T-helper 1 cell treated with Interleukin-12 subunit alpha and Interleukin-12 subunit beta and Interleukin-4 antibody, amounts not matched to agents 30 μg/mL and 1 μg/mL, for 36 hours (primary cell): ENCODE results near the gene MPC2.

Experiments
- H3K27ac Mint-ChIP-seq: one replicate; pipeline ENCODE4 v1.8.0; 2021; ENCODE audit warnings: mild to moderate bottlenecking, mixed read lengths
- H3K27me3 Mint-ChIP-seq: one replicate; pipeline ENCODE4 v1.8.0; 2021; ENCODE audit warnings: low read depth, mixed read lengths
- H3K36me3 Mint-ChIP-seq: one replicate; pipeline ENCODE4 v1.8.0; 2021; ENCODE audit warnings: low read depth, mixed read lengths
- H3K4me1 Mint-ChIP-seq: one replicate; pipeline ENCODE4 v1.8.0; 2021; ENCODE audit warnings: low read depth, mixed read lengths
- H3K4me3 Mint-ChIP-seq: one replicate; pipeline ENCODE4 v1.8.0; 2021; ENCODE audit warnings: mild to moderate bottlenecking, moderate library complexity, mixed read lengths
- H3K9me3 Mint-ChIP-seq: one replicate; pipeline ENCODE4 v1.8.0; 2021; ENCODE audit warnings: mixed read lengths

Gene MPC2

DNA sequence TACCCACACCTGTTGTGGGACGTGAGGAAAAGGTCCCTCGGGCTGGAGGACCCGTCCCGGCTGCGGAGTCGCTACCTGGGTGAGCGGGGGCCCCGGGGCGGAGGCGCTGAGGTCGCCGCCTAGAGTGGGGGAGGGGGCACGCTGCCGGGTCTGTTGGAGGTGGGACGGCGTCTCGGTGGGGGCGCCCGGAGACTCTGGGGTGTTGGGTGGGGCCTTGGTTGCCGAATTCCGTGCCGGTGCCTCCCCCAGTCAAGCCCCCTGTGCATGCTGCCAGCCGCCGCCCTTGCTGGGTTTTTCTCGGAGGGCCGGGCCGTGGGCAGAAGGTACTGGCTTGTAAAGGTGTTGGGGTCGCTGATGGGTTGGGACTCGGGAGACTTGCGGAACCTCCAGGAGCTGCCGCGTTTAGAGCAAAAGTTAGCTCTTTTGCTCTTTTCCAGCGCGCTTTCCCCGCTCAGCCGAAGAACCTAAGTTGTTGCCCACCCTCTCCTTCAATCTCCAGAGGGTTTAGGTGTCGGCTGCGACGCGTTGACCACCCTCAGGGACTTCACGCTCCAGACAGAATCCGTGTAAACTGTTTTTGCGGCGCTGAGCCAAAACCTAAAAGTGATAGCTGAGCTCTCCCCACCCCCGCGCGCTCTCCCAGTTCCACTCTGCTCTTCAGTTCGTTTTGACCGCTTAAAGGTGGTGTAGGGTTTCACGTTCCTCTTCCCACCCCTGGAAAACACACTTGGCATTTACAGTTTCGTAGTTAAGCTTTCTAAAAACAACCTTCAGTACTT is at the start of gene MPC2:
MPC2 (minus strand) TSS at position 143 of the 779 bp plus-strand sequence. CDS start 1,231 bp downstream, outside the sequence.
- Mint-ChIP-seq H3K4me1 (peaks cover 26% of the 10 kb centered on the region), H3K27me3 (no peaks in the 10 kb centered on the region), H3K27ac (peak within 1 kb of the TSS; percentile 98), H3K9me3 (no peaks in the 10 kb centered on the region), H3K4me3 (peak within 1 kb of the TSS; percentile 96), H3K36me3 (peaks cover 7% of the 10 kb centered on the region)

DNA sequence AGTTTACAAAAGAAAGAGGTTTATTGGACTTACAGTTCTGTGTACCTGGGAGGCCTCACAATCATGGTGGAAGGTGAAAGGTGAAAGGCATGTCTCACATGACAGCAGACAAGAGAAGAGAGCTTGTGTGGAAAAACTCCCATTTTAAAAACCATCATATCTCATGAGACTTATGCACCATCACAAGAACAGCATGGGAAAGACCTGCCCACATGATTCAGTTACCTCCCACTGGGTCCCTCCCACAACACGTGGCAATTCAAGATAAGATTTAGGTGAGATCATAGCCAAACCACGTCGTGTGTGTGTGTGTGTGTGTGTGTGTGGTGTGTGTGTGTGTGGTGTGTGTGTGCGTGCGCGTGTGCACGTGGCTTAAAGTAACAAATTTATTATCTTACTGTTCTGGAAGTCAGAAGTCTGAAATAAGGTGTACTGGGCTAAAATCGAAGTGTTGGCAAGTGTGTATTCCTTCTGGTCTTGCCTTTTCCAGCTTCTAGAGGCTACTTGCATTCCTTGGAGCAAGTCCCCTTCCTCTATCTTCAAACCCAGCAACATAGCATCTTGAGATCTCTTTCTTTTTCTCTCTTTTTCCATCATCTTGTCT is 48.1 kb upstream of the MPC2 start:
- Mint-ChIP-seq H3K36me3 (peaks cover 15% of the 10 kb centered on the region), H3K27ac (no peak overlapping the region), H3K9me3 (no peaks in the 10 kb centered on the region), H3K4me3 (no peak overlapping the region), H3K27me3 (no peaks in the 10 kb centered on the region), H3K4me1 (peaks cover 7% of the 10 kb centered on the region)

DNA sequence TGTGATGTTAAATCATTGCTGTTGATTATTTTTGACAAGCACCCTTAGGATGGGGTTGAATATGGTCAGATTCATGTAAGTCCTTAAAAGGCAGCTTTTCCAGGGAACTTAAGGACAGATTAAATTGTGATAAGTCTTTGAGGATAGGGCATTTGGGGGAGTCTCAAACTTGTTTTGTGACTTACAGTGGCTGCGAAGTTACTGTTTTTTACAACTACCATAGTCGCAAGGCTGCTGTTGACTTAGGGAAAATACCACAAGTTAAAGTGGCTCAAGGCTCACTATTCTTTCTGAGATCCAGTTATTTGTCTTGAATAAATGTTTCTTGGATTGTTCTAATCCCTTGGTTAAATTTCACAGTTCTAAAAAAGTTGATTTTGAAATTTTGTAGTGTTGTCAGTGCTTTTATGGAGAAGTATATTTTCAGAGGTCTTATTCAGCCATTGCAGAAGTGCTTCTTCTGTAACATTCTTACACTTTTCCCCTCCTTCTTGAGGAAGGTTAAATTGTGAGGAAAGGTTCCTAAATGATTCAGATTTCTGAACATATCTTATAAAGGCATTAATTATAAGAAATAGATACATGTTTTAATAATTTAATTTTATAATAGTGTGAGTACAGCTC is 47.0 kb upstream of the MPC2 start:
- H3K27me3 Mint-ChIP-seq = no peaks in the 10 kb centered on the region

DNA sequence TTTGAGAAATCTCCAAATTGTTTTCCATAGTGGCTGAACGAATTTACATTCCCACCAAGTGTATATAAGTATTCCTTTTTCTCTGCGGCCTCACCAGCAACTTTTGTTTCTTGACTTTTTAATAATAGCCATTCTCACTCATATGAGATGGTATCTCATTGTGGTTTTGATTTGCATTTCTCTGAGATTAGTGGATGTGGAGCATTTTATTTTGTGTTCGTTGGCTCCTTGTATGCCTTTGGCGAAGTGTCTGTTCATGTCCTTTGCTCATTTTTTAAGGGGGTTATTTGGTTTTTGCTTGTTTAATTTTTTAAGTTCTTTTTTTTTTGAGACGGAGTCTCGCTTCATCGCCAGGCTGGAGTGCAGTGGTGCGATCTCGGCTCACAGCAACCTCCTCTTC is 45.1 kb upstream of the MPC2 start:
- no peak overlapping the region for H3K4me3 Mint-ChIP-seq
- H3K9me3 Mint-ChIP-seq = peaks cover 5% of the 10 kb centered on the region
- no peak overlapping the region for H3K27ac Mint-ChIP-seq
- peaks cover 27% of the 10 kb centered on the region for H3K36me3 Mint-ChIP-seq
- peaks cover 12% of the 10 kb centered on the region for H3K4me1 Mint-ChIP-seq
- H3K27me3 Mint-ChIP-seq = no peaks in the 10 kb centered on the region

More for the DNA sequence above, 47.0 kb upstream of the MPC2 start:
- Mint-ChIP-seq H3K4me3 (no peak overlapping the region), H3K27ac (no peak overlapping the region), H3K36me3 (peaks cover 20% of the 10 kb centered on the region), H3K4me1 (peaks cover 9% of the 10 kb centered on the region), H3K9me3 (no peaks in the 10 kb centered on the region)

DNA sequence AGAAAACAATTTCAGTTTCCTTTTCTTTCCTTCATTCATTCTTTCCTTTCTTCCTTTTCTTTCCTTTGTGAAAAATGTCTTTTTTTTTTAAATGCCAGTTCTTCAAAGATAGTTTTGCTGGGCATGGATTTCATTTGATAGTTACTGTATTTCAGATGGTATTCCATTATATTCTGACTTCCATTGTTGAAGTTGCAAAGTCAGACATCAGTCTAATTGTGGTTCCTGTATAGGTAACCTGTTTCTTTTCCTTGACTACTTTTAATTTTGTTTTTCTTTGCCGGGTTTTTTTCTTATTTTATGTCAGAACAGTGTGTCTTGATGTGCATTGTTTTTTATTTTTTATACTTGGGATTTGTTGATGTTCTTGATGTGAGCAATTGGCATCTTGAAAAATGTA is 40.4 kb upstream of the MPC2 start:
- peaks cover 9% of the 10 kb centered on the region for H3K4me1 Mint-ChIP-seq
- no peak overlapping the region for H3K27ac Mint-ChIP-seq
- no peak overlapping the region for H3K4me3 Mint-ChIP-seq
- no peaks in the 10 kb centered on the region for H3K27me3 Mint-ChIP-seq
- peaks cover 33% of the 10 kb centered on the region for H3K36me3 Mint-ChIP-seq
- H3K9me3 Mint-ChIP-seq = peaks cover 5% of the 10 kb centered on the region

DNA sequence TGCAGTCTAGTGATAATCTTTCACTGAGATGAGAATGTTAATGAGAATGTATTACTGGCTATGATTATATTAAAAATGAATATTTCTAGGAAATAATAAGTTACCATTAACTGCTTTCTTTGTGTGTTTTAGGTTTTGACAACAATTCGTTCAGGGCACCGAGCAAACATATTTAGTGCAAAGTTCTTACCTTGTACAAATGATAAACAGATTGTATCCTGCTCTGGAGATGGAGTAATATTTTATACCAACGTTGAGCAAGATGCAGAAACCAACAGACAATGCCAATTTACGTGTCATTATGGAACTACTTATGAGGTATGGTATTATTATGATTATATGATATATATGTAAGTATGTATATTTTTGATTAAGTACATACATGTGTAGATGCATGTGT is 37.8 kb upstream of the MPC2 start:
- Mint-ChIP-seq H3K4me3 (no peak overlapping the region), H3K27ac (no peak overlapping the region), H3K27me3 (no peaks in the 10 kb centered on the region), H3K9me3 (peaks cover 5% of the 10 kb centered on the region), H3K36me3 (peaks cover 24% of the 10 kb centered on the region), H3K4me1 (peaks cover 5% of the 10 kb centered on the region)

DNA sequence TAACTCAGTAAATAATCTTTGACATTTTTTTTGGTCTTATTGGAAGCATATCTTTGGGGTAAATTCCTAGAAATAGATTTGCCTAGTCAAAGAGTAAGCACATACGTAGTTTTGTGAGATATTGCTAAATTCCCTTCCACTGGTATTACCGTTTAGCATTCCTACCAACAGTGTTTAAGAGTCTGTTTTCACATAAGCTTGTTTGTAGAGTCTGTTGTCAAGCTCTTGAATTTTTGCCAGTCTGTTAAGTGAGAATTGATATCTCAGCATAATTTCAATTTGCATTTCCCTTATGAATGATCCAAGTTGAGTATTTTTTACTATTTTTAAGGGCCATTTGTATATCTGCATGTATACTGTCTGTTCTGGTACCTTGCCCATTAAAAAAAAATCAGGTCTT is 37.0 kb upstream of the MPC2 start:
- no peak overlapping the region for H3K4me3 Mint-ChIP-seq
- no peaks in the 10 kb centered on the region for H3K27me3 Mint-ChIP-seq
- peaks cover 4% of the 10 kb centered on the region for H3K4me1 Mint-ChIP-seq
- H3K27ac Mint-ChIP-seq = no peak overlapping the region
- H3K36me3 Mint-ChIP-seq = peaks cover 19% of the 10 kb centered on the region
- H3K9me3 Mint-ChIP-seq = peaks cover 5% of the 10 kb centered on the region

DNA sequence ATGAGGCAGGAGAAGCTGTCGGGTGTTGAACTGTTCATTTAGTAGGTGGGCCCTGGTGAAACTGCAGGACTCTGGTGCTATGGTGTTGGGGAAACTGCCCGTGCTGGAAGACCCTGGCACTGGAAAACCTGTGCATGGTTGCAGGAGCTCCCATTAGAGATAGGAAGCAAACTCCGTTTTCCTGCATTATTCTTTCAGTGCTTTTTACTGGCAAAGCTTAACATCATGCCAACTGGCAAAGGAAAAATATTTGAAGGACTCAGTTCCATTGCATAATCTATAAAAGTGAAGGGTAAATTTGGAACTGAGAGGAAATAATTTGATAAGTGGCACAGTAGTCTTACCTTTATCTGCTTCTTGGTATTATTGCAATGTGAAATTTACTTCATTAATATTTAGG is 31.7 kb upstream of the MPC2 start:
- Mint-ChIP-seq H3K4me1 (no peaks in the 10 kb centered on the region), H3K36me3 (peaks cover 6% of the 10 kb centered on the region), H3K27me3 (no peaks in the 10 kb centered on the region), H3K9me3 (no peaks in the 10 kb centered on the region), H3K27ac (no peak overlapping the region), H3K4me3 (no peak overlapping the region)

DNA sequence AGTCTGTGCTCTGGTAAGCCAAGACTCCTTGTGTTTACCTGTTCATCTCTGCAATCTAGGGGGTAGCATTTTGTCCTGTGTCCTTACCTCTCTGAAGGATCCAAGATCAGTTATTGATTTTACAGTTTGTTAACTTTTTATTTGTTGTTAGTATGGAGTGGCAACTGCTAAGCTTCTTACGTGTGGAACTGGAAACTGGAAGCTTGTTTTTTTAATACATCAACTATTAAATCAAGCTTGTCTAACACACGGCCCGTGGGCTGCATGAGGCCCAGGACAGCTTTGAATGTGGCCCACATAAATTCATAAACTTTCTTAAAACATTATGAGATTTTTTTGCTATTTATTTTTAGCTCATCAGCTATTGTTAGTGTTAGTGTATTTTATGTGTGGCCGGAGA is 29.2 kb upstream of the MPC2 start:
- no peaks in the 10 kb centered on the region for H3K27me3 Mint-ChIP-seq
- peaks cover 6% of the 10 kb centered on the region for H3K36me3 Mint-ChIP-seq
- no peak overlapping the region for H3K27ac Mint-ChIP-seq
- H3K9me3 Mint-ChIP-seq = no peaks in the 10 kb centered on the region
- H3K4me3 Mint-ChIP-seq = no peak overlapping the region
- H3K4me1 Mint-ChIP-seq = no peaks in the 10 kb centered on the region

DNA sequence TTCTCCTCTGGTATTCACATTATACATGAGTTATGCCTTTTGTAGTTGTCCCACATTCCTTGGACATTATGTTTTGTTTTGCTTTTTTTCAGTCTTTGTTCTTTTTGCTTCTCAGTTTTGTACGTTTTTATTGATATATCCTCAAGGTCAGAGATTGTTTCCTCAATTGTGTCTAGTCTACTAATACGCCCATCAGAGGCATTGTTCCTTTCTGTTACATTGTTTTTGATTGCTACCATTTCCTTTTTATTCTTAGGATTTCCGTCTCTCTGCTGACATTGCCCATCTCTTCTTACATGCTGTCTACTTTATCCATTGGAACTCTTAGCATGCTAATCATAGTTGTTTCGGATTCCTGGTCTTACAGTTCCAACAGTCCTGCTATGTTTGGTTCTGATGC is 27.8 kb upstream of the MPC2 start:
- H3K36me3 Mint-ChIP-seq = peaks cover 6% of the 10 kb centered on the region
- no peaks in the 10 kb centered on the region for H3K27me3 Mint-ChIP-seq
- H3K4me3 Mint-ChIP-seq = no peak overlapping the region
- no peaks in the 10 kb centered on the region for H3K4me1 Mint-ChIP-seq
- no peaks in the 10 kb centered on the region for H3K9me3 Mint-ChIP-seq
- H3K27ac Mint-ChIP-seq = no peak overlapping the region

DNA sequence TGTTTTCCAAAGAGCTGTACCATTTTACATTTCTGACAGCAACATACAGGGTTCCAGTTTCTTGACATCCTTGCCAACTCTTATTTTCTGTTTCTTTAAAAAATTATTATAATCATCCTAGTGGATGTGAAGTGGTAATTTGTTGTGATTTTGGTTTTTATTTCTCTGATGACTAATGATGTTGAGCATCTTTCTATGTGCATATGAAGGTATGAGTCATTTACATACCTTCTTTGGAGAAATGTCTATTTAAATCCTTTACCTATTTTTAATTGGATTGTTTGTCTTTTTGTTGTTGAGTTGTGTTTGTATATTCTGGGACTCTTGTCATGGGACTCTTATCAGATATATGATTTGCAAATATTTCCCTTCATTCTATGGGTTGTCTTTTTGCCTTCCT is 20.8 kb upstream of the MPC2 start:
- Mint-ChIP-seq H3K9me3 (no peaks in the 10 kb centered on the region), H3K27ac (no peak overlapping the region), H3K4me3 (no peak overlapping the region), H3K36me3 (peaks cover 15% of the 10 kb centered on the region), H3K4me1 (peaks cover 2% of the 10 kb centered on the region), H3K27me3 (no peaks in the 10 kb centered on the region)

DNA sequence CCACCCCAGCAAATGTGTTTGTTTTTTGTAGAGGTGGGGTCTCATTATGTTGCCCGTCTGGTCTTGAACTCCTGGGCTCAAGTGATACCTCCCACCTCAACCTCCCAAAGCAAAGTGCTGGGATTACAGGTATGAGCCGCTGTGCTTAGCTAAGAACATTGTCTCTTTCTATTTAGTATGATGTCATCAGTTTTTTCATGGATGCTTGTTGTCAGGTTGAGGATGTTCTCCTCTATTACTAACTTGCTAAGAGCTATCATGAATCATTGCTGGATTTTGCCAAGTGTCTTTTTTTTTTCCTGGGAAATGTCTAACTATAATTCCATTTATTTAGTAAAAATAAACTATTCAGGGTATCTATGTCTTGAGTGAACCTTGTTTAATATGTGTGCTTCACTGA is 19.0 kb upstream of the MPC2 start:
- Mint-ChIP-seq H3K9me3 (no peaks in the 10 kb centered on the region), H3K27ac (no peak overlapping the region), H3K4me1 (peaks cover 5% of the 10 kb centered on the region), H3K27me3 (no peaks in the 10 kb centered on the region), H3K36me3 (peaks cover 22% of the 10 kb centered on the region), H3K4me3 (no peak overlapping the region)

DNA sequence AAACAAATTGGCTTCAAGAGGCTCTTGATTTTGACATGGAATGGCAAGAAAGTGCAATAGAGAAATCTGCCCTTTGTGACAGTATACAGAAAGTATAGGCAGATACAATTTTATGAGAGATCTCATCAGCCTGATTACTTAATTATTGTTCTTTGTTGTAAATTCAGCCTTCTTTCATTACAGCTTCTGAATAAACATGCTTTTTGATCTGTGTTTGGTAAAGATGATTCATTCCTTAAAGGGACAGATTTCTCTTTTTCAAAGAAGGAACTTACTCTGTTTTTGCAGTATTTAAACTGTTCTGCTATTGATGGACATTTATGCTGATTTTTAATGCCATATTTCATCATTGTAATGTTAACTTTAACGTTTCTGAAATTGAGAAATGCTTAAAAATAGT is 13.7 kb upstream of the MPC2 start:
- Mint-ChIP-seq H3K4me3 (no peak overlapping the region), H3K9me3 (no peaks in the 10 kb centered on the region), H3K4me1 (peaks cover 18% of the 10 kb centered on the region), H3K36me3 (peaks cover 27% of the 10 kb centered on the region), H3K27me3 (no peaks in the 10 kb centered on the region), H3K27ac (no peak overlapping the region)

DNA sequence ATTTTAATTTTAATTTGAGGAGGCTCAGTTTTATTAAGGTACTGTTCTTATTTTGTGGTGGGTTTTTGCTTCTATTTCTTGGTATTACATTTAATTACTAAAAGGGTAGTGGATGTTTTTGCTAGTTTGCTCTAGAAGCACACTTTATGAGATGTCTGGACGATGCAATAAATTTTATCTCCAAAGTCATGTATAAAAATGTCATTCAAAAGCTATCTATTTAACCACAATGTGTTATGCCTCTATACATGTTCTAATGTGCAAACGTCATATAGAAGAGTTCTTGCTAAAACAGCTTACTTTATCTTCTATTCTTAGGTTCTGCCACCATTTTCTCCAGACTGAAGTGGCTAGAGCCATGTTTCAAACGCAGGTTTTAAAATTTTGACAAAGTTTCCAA is 12.9 kb upstream of the MPC2 start:
- peaks cover 16% of the 10 kb centered on the region for H3K4me1 Mint-ChIP-seq
- H3K9me3 Mint-ChIP-seq = no peaks in the 10 kb centered on the region
- no peak overlapping the region for H3K27ac Mint-ChIP-seq
- H3K36me3 Mint-ChIP-seq = peaks cover 24% of the 10 kb centered on the region
- H3K27me3 Mint-ChIP-seq = no peaks in the 10 kb centered on the region
- no peak overlapping the region for H3K4me3 Mint-ChIP-seq

DNA sequence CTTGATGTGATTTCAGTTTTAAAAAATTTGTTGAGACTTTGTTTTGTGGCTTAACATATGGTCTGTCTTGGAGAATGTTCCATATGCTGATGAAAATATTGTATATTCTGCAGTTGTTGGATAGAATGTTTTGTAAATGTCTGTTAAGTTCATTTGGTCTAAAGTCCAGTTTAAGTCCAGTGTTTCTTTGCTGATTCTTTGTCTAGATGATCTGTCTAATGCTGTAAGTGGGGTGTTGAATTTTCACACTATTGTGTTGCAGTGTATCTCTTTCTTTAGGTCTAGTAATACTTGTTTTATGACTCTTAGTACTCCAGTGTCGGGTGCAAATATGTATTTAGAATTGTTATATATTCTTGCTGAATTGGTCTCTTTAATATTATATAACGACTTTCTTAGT is 10.9 kb upstream of the MPC2 start:
- H3K27me3 Mint-ChIP-seq = no peaks in the 10 kb centered on the region
- peaks cover 24% of the 10 kb centered on the region for H3K36me3 Mint-ChIP-seq
- no peak overlapping the region for H3K4me3 Mint-ChIP-seq
- H3K4me1 Mint-ChIP-seq = peaks cover 16% of the 10 kb centered on the region
- H3K9me3 Mint-ChIP-seq = peaks cover 4% of the 10 kb centered on the region
- H3K27ac Mint-ChIP-seq = no peak overlapping the region
